A172 (cell line): Measurements from ENCODE around the gene FKBP3. TPM values are rescaled to one million over a fixed set of nuclear protein-coding genes. Genes with fewer than 3 reads are reported as not detected.
A peak's percentile ranks its signal among the peaks of the same experiment; 100 is the strongest.
"Not testable (repeated sequence)": the region's sequence is repeated elsewhere in the genome, so short reads cannot be mapped to it uniquely, and the experiment has no call there.

ENCODE experiments used
- DNase-seq: peaks from one replicate; pipeline ENCODE4 v3.0.0-alpha.2; 2015; ENCODE audit warnings: low spot score
- total RNA-seq: library from RNA; depleted of rRNA; stranded (reverse); fragments of >200 nt; shearing (Covaris generic); gene quantifications from 2 replicates; pipeline ENCODE4 v1.2.3, GENCODE V29; 2014; rRNA removed

Gene FKBP3
- total RNA-seq: 70.3 and 87.9 TPM in 2 replicates

DNA sequence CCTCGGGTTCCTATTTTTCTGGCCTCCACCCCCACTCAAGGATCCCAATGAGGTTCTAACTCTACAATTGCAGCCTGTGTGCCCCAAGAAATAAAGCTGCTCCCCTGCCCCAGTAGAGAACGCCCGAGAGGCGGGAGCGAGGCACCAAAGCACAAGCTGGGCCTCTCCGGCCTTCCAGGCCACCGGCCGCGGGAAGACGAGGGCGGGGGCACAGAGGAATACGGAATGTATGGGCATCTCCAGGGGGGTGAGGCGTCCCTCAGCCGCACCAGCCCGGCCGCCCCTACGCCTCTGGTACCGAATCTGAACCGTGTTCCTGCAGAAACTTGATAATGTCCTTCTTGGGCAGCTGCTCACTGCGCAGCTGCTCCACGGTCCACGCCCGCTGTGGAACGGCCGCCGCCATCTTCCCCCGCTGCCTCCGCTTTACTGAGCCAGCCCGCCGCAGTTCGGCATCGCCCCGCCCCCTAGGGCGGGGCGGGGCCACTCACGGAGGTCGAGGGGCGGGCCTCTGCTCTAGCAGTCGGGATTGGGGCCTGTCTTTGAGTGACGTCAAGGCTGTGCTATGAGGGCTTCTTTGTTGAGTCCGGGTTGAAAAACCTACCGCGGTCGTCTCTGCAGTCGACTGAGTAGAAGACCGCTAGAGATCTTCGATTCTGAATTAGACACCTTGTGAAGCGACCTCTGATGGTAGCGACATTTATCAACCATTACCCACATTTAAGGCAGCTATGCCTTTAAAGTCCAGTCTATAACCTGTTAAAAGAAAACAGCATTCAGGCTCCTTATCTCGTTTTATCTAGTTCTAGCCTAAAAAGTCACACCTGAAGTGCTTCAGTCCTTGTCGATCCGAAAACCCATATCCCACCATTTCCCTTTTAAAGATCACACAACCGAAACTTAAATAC is at the start of gene FKBP3:
TSS of gene FKBP3 (minus strand) at position 431 of the 908 bp plus-strand sequence. CDS start at position 406, 25 bp downstream.
- DNase-seq: peak; percentile 95

DNA sequence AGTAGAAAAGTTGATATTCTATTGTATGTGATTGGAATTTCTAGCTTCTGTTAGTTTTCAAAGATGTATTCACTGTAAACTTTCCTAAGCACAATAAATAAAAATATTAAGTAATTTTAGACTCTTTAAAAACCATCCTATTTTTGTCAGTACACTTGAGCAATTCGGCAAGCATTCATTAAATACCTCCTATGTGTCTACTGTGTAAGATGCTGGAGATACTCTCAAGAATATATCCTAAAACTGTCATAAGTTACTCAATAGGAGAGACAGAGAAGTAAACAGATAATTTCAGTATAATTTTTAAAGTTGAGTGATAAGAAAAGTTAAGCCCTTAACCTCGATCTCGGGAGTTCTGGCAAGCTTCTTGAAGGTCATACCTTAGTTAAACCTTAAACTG is 47.5 kb upstream of the FKBP3 start:
- DNase-seq: no peak

DNA sequence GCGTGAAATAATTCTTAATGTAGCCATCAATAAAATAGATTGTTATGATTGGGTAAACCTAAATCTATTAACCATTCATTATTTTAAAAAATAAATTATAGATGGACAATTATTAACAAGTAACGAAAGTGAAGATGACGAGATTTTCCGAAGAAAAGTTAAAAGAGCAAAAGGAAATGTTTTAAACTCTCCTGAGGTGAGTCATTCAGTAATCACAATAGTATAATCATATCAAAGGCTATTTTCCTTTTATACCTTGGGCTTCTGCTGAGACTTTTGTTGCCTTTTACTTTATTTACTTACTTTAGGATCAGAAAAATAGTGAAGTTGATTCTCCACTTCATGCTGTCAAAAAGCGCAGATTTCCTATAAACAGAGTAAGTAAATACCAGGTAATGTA is 47.0 kb upstream of the FKBP3 start:
- DNase-seq: peak; percentile 6

DNA sequence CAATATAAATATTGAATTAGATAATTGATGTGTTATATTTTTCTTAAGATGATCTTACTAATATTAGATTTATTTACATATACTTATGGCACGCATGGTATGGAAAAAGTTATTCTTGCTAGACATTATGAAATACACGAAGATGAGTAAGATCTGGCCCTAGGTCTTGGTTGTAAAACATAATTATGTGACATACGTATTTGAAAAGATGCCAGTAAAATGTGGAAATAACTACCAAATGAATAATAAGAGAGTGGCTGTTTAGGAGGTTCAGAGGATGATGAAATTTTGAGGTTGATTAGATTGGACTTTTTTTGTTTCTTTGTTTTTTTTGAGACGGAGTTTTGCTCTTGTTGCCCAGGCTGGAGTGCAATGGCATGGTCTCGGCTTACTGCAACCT is 42.8 kb upstream of the FKBP3 start:
- no peak for DNase-seq

DNA sequence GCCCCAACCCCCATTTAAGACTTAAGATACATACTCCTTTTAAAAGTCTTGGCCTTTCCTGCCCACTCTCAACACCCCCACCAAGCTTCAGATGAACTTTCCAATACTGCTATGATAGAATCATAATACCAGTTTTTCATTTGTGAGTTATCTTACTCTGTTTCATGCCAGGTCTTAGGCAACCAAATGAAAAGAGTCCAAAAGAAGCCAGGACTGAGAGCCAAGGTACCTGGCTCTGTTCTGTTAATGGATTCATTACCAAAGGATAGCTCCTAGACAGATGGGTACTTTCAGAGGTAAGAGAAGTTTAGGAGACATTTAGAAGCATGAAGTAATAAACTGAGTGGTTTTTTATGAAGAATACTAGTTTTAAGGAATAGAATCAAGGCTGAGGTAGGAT is 35.6 kb upstream of the FKBP3 start:
- DNase-seq: no peak

DNA sequence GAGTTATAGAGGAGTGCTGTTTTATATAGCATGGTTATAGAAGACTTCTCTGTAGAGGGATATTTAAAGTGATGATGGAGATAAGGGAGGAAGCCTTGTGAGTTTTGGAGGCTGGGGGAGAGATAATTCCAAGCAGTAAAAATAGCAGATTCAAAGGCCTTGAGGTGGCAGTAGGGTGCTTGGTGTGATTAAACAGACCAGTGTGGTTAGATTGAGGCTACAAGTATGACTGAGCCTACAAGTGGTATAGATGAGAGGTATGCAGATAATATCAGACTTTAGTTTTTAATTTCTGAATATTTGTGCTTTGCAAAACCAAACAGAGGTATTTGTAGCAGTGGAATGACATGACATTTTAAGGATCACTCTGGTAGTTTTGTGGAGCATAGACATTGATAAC is 21.8 kb upstream of the FKBP3 start:
- no peak for DNase-seq

DNA sequence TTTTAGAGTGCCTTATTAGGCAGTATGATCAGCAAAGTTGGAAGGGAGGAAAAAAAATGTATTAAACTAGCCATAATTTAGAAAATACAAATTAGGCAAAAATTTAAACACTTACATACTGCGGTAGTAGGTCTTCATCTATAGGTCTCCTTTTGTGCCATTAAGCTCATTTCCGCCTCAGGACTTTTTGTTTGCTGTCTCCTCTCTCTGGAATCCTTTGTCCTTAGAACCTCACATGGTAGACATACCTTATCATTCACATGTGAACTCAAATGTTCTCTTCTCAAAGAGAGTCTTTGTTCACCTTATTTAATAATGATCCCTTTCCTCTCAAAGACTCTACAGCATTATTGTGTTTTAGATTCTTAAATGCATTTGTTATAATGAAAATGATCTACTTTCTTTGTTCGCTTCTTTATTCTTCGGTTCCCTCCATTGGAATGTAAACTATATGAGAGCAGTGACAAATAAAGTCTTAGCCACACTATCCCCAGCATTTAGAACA is 16.2 kb upstream of the FKBP3 start:
- no peak for DNase-seq

DNA sequence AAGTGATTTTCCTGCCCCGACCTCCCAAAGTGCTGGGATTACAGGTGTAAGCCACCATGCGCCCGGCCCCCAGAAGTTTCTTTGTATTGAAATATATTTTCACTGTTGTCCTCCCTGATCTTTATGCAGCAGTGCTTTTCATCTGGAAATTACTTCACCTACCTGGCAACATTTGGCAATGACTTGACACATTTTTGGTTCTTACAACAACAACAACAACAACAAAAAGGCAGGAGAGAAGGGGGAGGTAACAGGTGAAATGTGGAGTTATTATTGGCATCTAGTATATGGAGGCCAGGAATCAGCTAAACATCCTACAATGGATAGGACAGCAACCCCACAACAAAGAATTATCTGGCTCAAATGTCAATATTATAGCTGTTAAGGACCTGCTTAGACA is 15.3 kb upstream of the FKBP3 start:
- DNase-seq: no peak

DNA sequence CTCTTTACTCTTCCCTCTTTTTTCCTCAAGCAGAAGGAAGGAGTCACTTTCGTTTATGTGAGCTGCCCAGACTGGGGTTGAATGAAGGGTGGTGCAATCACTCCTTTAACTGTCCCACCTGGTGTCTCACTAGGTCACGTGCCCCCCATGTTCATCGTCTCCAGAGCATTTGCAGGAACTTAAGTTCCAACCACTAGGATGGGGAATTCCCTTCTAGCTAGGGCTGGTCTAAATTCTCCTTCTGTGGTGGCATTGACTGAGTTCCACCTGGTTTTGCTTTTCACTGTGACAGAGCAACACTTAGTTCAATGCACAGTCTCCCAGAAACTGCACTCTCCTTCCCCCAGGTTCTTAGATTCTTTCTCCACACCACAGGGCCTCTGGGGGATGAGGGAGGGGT is 10.9 kb upstream of the FKBP3 start:
- DNase-seq: no peak

DNA sequence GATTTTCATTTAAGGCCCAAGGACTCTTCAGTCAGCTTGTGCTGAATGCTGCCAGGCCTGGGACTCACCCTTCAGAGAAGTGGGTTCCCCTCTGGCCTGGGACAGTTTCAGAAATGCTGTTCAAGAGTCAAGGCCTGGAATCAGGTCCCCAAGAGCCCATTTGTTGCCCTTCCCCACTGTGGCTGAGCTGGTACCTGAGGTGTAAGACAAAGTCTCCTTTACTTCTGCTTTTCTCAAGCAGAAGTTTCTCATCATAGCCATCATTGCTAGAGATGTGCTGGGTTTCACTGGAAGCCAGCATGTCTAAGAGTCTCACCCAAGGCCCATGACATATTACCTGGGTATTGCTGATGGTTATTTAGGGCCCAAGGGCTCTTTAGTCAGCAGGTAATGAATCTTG is 10.4 kb upstream of the FKBP3 start:
- DNase-seq: no peak

DNA sequence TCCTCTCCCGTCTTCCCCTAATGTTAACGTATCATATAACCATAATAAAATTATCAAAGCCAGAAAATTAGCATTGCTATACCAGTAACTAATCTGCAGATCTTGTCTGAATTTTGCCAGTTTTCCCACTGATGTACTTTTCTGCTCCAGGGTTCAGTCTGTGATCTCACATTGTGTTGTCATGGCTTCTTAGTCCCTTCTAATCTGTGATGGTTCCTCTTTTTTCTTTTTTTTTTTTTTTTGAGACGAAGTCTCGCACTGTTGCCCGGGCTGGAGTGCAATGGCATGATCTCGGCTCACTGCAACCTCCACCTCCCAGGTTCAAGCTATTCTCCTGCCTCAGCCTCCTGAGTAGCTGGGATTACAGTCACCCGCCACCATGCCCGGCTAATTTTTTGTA is 7.8 kb upstream of the FKBP3 start:
- not testable (repeated sequence) for DNase-seq

DNA sequence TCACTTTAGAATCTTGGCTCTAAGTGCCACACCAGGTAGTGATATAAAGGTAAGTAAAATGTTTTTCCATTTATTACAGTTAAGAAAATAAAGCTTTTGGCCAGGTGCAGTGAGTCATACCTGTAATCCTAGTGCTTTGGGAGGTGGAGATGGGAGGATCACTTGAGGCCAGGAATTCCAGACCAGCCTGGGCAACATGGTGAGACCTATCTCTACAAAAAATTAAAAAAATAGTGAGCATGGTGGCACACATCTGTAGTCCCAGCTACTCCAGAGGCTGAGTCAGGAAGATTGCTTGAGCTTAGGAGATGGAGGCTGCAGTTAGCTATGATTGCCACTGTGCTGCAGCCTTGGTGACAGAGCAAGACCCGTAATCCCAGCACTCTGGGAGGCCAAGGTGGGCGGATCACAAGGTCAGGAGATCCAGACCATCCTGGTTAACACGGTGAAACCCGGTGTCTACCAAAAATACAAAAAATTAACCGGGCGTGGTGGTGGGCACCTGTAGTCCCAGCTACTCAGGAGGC is 6.4 kb upstream of the FKBP3 start:
- DNase-seq: no peak

DNA sequence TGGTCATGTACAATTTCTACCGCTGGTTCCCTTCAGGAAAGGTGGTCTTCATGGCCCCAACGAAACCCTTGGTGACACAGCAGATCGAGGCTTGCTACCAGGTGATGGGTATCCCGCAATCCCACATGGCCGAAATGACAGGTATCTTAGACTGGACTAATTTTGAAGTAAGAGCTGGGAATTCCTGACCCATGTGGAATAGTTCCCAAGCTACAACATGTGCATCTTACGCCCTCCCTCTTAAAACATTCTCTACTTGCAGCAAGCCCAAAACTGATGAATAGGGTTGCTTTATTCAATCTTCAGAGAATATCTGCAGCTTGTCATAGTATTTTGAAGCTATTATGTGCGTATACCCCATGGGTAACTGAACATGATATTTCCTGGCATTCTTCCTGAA is 2.1 kb upstream of the FKBP3 start:
- no peak for DNase-seq

DNA sequence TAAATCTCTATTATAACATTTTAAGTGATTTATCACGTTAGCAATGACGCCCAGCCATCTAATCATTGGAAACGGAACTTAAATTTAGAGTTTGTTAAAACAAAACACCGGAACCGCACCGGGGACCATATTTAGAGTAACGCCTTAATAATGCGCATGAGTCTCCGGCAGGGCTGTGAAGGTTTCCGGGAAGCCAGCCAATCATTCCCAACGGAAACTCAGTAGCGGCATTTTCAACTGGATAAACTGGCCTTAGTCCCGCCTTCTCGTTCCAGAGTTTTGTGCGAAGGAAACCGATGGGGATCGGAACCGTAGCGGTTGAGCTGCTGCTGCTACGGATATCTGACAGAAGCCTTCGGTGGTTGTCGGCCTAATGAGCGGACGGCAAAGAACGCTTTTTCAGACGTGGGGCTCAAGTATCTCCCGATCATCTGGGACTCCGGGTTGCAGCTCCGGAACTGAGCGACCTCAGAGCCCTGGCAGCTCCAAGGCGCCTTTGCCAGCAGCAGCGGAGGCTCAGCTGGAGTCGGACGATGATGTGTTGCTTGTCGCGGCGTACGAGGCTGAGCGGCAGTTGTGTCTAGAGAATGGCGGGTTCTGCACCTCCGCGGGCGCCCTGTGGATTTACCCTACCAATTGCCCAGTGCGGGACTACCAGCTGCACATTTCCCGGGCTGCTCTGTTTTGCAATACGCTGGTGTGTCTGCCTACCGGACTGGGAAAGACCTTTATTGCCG is 1.5 kb upstream of the FKBP3 start, which contains the start of gene FANCM:
TSS of gene FANCM (plus strand) at position 272 of the 737 bp plus-strand sequence. CDS start at position 374, 102 bp downstream.
- peak; percentile 91 for DNase-seq

DNA sequence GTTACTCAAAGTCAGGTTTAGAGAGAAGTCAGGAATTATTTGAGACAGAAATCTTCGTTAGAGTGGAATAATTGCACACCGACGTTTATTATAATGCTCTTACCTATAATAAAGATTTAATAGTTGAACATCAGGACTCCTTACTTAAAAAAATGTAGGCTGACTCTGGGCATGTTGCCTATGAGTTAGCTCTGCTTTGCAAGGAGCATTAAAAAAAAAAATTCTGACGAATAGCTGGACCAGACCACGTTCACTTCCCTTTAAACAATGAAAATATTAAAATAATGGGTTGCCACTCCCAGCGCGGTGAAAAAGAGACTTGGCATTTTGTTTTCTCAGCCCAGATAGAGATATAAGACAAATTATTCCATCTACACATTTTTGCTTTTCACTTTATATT is 875 bp upstream of the FKBP3 start:
- DNase-seq: no peak

DNA sequence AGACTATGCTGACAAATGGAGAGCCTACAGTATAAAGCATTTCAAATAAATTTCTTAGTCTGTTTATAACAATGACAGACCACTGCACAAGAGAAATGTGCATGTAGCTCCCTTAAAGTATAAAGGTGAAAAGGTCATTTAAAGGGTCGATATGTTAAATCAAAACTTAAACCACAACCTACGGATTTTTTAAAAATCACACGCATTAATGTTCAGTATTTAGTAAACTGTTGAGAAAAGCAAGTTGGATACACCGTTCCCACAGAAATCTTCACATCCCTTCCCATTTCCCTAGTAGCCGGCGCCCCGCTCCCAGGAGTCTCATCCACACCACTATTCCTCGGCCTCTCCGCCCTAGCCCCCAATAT is 614 bp downstream of the FKBP3 start:
- DNase-seq: no peak

DNA sequence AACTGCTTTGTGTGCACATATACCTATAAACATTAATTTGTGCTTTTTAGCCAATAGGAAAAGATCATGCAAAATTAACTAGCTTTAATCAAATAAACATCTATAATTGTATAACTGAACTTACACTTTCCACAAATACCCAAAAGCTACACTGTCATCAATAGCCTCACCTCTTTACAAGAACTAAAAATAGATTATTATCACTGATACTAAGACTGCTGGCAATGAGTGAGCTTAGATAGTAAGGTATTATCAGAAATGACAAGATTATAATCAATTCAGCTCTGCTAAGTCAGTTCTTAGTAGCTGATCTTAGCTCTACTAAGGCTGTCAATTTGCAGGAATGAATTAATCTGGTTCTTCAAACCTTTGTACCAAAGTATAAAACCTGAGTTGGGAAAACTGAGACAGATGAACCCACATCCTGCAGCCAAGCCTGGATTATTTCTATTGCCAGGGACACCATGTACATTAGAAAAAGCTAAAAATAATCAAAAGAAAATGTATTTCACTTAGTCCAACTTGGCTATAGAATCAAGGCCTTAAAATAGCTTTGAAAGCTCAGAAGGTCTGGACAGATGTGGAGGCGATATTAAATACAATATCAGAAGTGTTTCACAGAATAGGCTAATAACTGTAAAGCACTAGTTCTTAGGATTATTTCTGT is 5.2 kb downstream of the FKBP3 start:
- no peak for DNase-seq

DNA sequence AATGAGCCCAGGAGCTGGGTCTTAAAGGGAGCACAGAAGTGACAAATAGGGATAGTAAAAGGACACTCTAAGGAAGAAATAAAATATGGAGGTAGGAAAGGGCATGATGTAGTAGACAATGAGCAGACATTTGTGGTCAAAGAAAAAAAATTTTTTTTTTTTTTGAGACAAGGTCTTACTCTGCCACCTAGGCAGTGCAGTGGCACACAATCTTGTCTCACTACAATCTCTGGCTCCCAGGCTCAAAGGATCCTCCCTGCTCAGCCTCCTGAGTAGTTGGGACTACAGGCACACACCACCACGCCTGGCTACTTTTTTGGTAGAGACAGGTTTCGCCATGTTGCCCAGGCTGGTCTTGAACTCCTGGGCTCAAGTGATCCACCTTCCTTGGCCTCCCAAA is 8.5 kb downstream of the FKBP3 start:
- no peak for DNase-seq

DNA sequence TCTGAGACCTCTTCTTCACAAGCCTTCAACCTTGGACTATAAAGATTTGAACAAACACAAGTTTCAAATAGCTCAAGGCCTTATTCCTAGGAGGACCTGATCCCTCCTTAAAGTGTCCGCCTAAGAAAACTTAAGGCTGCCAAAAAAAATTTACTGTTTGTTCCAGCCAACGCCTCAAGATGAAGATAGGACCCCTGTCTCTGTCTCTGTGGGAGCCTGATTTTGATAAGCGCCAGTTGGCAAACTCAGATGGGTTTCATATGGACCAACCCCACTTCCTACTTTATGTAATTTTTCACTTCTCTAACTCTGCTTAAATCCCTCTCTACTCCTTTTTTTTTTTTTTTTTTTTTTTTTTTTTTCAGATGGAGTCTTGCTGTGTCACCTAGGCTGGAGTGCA is 11.0 kb downstream of the FKBP3 start:
- no peak for DNase-seq

DNA sequence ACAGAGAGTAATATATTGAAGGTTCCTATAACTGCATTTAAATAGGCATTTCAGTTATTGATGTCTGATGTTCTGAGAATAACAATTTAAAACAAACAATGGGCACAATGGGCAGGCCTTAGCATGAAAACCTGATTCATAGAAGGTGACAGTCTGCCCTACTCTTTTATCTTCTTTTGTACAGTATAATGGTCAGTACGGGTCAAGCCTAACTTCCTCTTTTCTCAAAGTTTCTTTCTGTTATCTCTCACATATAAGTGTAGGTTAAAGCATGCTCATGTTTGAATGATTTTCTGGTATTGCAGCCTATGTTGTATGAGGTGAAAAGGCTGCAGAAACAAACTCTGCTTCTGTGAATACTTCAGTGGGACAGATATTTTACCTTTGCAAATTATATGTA is 14.2 kb downstream of the FKBP3 start:
- DNase-seq: no peak

DNA sequence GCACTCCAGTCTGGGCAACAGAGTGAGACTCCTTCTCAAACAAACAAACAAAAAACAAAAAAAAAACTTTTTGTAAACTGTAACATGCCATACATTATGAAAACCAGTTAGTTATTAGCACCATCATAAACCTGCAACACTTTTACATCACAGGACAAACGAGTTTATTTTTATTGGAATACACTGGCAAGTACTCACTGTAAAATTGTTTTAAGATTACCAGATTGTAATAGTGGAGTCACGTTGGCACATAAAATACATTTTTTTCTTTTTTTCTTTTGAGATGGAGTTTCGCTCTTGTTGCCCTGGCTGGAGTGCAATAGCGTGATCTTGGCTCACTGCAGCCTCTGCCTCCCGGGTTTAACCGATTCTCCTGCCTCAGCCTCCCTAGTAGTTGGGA is 15.7 kb downstream of the FKBP3 start:
- no peak for DNase-seq

DNA sequence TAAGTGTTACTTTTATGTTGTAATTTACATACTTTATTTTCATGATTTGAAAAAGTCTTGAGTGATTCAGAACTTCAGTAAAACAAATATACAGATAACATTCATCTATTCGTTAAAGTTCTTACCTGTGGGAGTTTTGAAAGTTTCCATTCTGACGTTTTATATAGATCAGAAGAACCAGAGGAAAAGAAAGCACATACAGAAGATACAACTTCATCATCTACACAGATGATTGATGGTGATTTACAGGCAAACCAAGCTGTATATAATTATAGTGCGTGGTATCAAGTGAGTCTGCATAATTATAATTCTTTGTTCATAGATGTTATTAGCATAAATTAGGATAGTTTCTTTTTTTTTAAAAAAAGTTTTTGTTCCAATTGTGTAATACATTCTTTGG is 20.0 kb downstream of the FKBP3 start:
- DNase-seq: no peak
